Measurements from ENCODE around the gene OR2A1.
"Not testable (repeated sequence)": the region's sequence is repeated elsewhere in the genome, so short reads cannot be mapped to it uniquely, and the experiment has no call there.

The OR2A1 gene, protein sequence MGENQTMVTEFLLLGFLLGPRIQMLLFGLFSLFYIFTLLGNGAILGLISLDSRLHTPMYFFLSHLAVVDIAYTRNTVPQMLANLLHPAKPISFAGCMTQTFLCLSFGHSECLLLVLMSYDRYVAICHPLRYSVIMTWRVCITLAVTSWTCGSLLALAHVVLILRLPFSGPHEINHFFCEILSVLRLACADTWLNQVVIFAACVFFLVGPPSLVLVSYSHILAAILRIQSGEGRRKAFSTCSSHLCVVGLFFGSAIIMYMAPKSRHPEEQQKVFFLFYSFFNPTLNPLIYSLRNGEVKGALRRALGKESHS

DNA sequence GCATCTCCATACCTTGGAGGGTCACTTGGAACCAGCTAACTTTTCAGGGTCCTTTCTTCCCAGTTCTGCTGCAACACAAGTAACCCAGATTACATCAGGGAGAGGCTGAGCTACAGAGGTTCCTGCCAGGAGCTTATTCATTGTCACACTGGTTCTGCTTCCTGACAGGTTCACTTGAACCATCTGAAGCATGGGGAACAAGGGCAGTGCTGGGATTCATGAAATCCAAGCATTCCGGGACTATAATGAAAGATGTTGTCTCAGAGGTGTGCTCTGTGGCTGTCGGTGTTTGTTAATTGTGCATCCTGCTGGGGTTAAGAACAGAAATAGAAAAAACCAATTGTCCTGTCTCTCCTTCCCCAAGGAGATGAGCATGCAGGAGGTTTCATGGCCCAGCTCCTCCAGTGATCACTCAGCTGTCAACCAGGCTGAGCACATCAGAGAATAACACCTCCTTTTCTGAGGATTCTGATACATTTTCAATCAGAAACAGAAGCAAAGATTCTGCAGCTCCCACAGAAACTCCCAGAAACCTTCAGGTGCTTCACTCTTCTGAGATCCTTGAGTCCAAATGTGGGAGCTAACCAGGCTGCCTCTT, at the start of gene OR2A1:
TSS of gene OR2A1 (plus strand) at position 548 of the 598 bp plus-strand sequence. CDS start 5,706 bp downstream, outside the sequence.
- not testable (repeated sequence) for DNase-seq (ENCODE audit: low spot score)

DNA sequence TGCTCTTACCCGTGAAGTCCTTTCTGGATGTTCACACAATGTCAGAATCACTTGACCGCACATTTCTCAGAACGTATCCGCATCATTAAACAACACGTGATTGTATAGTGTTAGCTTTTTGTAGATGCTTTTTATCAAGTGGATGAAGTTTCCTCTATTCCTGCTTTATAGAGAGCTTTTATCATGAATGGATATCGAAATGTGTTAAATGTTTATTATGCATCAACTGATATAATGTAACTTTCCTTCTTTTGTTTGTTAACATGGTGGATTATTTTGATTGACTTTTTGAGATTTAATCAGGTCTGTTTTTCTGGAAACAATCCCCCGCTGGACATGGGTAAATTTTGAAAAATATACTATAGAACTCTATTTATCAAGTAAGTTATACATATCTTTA, 47.5 kb upstream of the OR2A1 start, which contains the start of gene OR2A7:
TSS of gene OR2A7 (minus strand) at position 101 of the 400 bp plus-strand sequence. CDS start 5,164 bp downstream, outside the sequence.
- DNase-seq (ENCODE audit: low spot score) = not testable (repeated sequence)

DNA sequence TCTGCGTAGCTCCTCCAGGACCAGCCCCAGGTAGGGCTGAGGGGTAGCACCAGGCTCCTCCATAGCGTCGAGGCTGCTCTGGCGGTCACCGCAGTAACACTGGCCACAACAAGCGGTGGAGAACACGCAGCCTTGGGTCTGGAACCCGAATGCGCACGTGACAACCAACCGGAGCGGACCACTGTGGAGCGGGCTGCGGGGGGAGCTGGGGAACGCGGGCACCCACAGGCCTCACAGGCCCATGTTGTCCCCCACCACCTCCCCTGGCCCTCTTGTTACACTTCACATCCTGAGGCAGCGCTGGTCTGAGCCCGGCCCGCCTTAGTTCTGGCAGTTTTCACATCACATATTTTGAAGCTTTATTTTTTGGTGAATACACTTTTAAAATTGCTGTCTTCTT, 43.0 kb upstream of the OR2A1 start, which contains the start of gene CTAGE8:
TSS of gene CTAGE8 (minus strand) at position 101 of the 400 bp plus-strand sequence. CDS start at position 63, 38 bp downstream.
- DNase-seq (ENCODE audit: low spot score) = not testable (repeated sequence)

DNA sequence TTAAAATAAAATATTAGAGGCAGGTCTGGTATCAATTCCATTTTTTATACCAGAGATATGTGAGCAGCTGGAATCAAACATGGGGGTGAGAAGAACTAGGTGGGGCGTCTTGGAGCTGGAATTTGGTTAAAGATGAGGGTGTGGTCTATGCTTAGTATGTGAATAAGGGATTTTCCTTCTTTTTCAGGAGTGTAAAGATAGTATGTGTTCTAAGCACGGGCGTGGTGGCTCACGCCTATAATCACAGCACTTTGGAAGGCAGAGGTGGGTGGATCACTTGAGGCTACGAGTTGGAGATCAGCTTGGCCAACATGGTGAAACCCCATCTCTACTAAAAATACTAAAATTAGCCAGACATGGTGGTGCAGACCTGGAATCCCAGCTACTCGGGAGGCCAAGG, 36.9 kb upstream of the OR2A1 start:
- not testable (repeated sequence) for DNase-seq (ENCODE audit: low spot score)

DNA sequence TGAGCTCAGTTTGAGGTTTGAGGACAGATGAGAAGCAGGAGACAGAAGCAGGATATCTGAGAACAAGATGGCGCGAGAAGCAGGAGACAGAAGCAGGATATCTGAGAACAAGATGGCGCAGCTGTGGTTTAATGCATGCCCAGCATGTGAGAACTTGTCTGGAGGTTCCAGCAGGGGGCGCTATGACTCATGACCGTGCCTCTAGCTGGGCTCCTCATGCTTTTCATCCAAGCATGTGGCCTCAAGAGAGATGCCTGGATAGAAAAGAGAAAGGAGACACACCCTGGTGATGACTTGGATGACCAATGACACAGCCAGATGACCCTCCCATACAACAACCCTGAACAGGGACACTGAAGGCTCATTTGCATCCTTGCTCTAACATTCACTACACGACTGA, 32.2 kb upstream of the OR2A1 start:
- DNase-seq (ENCODE audit: low spot score) = not testable (repeated sequence)

DNA sequence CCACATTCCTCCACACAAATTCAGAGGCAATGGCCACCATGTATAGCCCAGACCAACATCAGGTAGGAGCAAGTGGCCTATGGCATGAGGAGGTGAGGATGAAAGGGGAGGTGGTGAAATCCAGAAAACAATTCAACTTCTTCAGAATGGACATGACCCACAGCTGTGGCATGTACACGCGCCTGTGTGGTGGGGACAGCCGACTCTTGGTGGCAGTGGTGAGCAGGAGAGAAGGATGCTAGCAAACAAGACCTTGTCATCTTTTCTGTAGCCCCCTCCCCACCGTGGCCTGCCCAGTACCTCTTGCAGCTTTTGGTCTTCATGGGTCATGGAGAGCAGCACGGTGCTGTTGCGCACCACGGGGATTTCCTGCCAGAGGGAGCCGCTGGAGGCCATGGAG, 30.2 kb upstream of the OR2A1 start:
- not testable (repeated sequence) for DNase-seq (ENCODE audit: low spot score)

DNA sequence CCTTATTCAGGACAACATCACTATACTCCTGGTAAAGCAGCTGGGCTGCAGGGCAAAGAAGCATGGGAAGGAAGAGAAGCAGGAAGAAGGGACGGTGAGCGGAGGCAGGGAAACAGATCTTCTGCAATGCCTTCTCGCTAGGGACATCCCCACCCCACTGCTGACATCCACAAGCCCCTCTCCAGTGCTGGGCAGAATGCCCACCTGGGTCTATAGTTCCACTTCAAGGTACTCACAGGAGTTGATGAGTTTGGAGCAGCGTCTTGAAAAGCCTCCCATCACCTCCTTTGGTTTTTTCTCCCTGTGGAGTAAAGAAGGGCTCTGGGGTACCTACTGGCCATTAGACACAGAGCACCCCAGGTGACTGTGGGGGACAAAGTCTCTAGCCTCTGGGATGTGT, 29.7 kb upstream of the OR2A1 start:
- not testable (repeated sequence) for DNase-seq (ENCODE audit: low spot score)

DNA sequence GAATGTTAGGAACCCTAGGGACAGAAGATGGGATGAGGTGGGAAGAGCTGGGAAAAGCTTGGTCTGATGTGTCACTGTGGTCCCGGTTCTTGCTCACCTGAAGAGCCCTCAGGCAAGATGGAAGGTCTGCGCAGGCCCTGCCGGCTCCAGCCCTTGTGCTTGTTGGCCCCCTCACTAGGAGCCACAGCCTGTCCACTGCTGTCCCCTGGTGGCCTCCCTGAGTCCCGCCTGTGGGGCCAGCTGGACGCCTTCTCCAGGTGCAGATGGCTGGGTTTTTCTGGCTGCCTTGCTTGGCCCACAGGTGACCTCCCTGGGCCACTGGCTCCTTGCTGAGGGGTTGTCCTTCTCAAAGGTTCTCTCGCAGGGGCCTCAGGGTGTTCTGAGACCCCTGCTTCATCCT, 28.5 kb upstream of the OR2A1 start:
- not testable (repeated sequence) for DNase-seq (ENCODE audit: low spot score)

DNA sequence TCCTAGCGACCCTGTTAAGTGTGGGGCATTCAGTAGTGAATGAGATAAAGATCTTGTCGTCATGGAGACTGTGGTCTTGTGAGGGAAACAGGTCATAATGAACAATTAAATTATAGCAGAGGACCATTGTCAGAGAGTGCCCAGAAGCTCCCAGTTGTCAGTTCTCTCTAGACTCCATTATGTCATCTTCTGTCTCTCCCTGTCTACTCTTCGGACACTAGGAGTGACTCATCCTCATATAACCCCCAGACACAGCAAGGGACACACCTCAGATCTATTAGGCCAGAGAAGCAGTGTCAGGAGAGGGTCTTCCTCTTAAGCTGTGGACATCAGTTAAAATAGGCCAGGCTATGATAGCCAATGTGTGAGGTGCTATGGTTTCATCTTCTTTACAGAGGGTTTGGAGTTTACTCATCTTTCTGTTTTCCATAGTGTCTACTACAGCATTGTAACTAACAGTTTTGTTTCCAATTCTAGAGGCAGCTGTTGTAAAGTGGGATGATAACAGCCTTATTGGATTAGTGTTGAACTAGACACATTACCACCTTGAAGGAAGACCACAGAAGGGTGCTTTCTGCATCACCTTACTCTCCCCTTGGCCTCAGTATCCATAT, 24.9 kb upstream of the OR2A1 start:
- DNase-seq (ENCODE audit: low spot score) = not testable (repeated sequence)

DNA sequence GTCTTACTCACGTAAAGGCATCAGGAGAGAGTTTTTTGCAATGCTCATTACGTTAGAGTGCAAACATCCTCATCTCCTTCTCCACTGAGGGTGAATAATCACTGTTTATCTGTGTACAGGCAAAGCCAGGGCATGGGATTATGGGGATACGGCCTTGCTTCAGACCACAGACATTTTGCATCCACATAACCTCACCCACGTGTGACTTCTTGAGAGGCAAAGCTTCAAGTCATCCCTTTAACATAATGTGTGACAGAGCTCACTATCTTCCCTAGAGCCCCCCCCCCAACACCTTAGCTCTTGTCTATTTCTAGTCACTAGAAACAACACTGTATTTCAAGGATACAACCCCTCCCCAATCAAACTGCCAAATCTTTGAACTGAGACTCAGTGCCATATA, 20.6 kb upstream of the OR2A1 start:
- not testable (repeated sequence) for DNase-seq (ENCODE audit: low spot score)

DNA sequence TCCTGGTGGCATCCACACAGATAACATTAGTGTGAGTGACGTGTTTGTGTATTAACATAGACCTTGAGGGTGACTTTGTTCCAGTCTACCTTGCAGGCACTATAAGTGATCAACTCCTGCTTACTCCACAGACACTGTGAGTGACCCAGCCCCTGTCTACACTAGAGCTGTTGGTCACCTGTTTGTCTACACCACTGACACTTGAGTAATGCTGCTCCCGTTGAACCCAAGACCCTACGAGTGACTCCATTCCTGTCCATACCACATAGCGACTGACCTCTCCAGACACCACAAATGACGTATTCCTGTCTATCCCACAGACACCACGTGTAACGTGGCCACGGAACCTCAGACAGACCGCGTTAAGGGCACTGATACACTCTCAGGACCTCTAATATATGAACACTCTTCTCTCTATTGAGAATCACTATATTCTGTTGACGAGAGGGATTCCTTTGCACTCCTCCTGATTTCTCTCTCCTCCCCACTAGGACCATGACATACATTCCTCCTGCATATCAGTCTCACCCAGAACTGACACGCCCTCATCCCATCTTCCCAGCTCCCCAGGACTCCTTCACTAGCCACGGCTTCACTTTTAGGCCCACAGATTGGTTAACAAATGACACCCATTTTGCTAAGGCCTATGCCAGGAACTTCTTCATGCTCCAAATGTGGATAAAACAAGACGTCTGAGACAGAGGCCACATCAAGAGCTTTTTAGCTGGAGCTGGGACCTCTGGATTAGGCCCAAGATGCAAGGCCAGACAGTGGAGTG, 19.6 kb upstream of the OR2A1 start:
- not testable (repeated sequence) for DNase-seq (ENCODE audit: low spot score)

DNA sequence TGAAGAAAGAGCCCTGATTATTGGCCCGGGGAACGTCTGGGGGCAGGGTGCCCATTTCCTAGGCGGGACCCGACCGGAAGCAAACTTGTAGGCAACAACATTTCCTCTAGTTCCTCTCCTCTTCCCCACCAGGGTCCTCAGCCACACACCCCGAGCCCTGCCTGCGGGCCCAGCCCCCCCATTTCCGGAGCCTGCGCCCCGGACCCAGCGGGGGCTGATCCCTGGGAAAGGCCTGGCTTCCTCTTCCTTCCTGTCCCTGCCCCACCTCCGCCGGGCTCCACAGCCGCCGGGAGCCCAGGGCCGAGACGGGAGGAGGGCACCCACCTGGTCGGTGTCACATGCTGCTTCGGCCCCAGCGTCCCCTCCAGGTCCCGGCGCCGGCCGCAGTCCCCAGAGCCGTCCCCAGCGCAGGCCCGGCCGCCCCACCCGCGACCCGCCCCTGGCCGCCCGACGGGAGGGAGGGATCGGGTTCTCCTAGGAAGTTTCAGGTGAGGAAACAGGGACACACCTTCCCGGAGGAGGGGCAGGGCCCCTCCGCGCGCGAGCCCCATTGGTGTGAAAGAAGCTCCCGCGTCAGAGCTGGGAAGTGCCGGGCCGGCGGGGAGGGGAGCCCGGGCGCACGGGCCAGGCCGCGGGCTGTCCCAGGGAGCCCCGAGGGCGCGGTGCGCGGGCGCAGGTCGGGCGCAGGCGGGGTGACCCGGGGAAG, 18.3 kb upstream of the OR2A1 start:
- DNase-seq (ENCODE audit: low spot score) = not testable (repeated sequence)

DNA sequence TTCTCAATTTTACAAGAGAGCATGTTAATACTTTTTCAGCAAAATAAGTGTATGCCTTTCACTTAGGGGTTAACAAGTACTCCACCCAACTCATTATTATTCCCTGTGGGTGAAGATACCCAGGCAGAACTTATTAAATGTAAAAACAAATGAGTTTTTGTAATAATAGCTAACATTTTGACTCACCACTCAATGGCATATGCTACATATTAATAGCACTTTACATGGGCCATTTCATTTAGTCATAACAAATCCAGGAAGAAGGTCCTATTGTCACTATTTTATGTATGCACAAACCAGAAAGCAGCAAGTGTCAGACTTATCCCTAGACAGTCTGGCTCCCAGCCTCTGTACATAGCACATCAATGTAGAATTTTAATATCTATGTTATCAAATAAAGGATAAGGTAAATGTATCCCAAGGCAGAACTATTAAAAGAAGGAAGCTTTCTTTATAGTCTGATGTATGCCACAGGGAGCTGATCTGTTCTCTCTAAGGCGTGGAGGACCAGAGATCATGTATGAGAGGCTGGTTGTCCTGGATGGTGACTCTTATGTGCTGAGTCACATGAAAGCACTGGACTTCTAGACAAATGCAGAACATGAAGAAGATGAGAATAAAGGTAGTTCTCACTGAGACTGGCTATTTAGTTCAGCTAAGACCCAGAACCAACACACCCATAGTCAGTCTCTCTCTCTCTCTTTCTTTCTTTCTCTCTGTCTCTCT, 9.5 kb upstream of the OR2A1 start:
- not testable (repeated sequence) for DNase-seq (ENCODE audit: low spot score)

DNA sequence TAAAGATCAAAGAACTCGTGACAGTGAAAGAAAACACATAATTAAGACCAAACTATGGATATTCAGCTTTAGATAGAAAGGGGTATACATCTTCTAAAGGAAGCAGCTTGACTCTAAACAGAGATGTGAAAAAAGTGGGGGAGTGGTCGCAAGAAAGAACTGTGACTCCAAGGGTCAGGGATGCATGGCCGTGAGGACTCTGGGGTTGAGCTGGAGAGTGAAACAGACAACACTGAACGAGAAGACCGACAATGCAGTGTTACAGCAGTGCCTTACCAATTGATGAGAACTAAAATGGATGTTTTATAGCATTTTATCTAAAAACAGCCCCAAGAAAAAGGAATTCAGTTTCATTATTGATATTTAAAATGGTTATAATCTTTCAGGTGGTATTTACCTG, 8.6 kb upstream of the OR2A1 start:
- not testable (repeated sequence) for DNase-seq (ENCODE audit: low spot score)

DNA sequence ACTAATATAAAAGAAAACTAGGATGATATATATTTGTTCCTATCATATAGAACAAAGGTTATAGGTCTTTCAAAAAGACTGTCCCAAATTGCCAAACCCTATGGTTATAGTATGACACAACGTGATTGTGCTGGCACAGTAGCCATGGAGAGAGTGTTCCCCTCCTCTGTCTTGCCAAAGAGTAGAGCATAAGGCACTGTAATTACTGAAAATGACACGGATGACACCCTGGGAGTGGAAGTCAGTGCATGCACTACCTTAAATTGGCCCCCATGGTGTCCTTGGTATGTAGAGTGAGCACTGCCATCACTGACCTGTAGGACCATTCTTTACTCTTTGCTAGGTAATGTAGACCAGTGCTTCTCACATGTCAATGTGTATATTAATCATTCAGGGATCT, 7.1 kb upstream of the OR2A1 start:
- DNase-seq (ENCODE audit: low spot score) = not testable (repeated sequence)

DNA sequence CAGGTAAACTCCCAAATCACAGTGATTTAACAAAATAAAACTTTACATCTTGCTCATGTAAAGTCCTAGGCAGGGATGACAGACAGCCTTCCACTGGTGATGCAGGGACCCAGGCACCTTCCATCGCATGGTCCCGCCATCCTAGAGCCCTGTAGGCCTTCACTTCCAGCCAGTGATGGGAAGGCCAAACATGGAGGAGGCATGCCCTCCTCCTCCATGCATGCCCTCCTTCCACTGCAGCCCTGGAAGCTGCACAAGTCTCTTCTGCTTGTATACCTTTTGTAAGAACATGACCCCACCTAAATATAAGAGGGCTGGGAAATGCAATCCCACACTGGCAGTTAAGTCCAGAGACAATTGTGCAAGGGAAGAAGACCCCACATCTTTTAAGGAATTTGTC, 2.5 kb upstream of the OR2A1 start:
- DNase-seq (ENCODE audit: low spot score) = not testable (repeated sequence)

DNA sequence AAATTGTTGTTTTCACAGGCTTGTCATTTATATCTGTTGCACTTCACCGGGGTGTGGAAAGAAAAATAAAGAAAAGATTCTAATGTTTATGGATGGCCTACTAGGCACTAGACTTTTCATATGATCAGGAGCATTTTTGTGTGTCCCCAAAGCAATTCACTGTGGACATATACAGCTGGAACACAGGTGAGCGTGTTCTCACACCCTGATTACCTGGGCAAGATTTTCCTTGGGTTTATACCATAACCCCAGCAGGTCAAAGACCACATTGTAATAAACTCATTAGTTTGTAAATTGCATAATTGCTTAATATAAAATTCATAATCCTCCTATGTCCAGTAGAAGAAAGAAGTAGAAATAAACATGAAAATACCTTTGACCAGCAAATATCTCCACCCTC, 1.0 kb upstream of the OR2A1 start:
- DNase-seq (ENCODE audit: low spot score) = not testable (repeated sequence)

DNA sequence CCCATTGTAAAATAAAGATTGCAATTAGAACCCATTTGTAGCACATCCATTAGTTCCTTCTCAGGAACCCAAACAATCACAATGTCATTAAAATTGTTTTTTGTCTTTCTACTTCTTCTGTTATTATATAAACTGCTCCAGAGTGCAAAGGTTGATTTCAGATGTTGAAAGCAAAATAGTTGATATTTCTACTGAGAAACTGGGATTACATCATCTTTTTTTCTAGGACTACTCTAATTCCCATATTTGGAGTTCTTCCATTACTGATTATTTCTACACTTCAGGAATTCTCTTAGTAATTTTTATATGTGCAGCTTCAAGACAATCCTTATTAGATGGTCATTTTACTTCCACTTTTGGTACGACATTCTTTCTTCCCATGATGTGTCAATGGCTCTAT, 5.3 kb downstream of the OR2A1 start:
- DNase-seq (ENCODE audit: low spot score) = not testable (repeated sequence)

DNA sequence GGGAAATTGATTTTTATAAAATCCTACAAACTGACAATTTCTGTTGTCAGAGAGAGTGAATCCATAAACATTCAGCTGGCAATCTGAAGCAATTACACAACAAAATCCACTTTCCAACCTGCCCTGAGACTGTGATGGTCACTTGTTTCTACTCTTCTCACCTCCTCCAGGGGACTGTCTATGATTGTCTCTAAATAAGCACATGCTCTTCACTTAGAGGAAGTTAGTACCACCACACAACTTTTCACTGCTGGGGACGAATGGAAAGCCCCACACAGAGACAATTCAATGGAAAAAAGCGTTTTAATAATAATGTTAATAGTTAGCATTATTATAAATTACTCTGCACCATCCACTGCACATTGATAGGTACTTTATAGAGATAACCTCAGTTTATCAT, 7.3 kb downstream of the OR2A1 start:
- DNase-seq (ENCODE audit: low spot score) = not testable (repeated sequence)

DNA sequence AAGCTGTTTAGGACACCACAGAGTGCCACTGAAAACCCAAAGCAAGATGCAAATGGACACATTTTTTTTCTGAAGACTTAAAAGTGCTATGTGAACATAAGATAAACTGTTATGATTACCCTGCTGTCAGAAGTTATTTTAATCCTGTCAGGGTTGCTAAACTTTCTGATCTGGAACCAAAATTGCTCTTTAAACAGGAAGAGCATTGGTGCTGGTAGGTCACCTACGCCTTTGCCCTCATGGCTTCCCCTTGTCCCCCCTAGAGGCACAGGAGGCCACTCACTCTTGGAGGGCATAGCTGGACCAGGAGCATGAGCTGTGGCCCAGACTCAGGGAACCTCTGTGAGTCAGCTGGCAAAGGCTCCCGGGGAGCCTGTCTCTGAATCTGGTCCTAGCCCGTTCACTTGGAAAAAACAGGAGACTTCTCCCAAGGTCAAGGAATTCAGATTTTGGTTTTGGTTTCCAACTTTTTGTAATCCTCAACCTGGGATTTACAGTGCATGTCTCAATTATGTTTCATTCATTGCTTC, 9.5 kb downstream of the OR2A1 start:
- DNase-seq (ENCODE audit: low spot score) = not testable (repeated sequence)

Measured in AG08396 (cell line).